GM23338 (cell line): Measurements from ENCODE around the gene YES1. TPM values are rescaled to one million over a fixed set of nuclear protein-coding genes. Genes with fewer than 3 reads are reported as not detected.

Source experiments
- ATAC-seq: fragments of 200-7000 bp; cut with Tn5 transposase; 3 replicates; pipeline ENCODE4 v1.9.1; 2020
- DNase-seq: peaks from one replicate; pipeline ENCODE4 v3.0.0-alpha.2; 2015; ENCODE audit warnings: low spot score
- H2AFZ ChIP-seq: fragments of 200-600 bp; sonication (generic); 2 replicates; pipeline ENCODE4 v1.8.0; 2016; ENCODE audit warnings: antibody characterized with exemption, mild to moderate bottlenecking, moderate library complexity
- H3F3A ChIP-seq: fragments of 200-600 bp; sonication (generic); replicated peaks from 2 replicates; pipeline ENCODE4 v1.8.0; 2017; ENCODE audit warnings: antibody characterized with exemption, mixed run types, low read depth
- H3K27ac ChIP-seq: fragments of 200-600 bp; sonication (generic); 2 replicates; pipeline ENCODE4 v1.6.1; 2016; ENCODE audit warnings: low read depth
- H3K27me3 ChIP-seq: fragments of 200-600 bp; sonication (generic); 2 replicates; pipeline ENCODE4 v1.8.0; 2016; ENCODE audit warnings: mild to moderate bottlenecking, mixed run types, moderate library complexity; ENCODE audit not compliant: insufficient read depth
- H3K36me3 ChIP-seq: fragments of 200-600 bp; sonication (generic); 2 replicates; pipeline ENCODE4 v1.8.0; 2016; ENCODE audit warnings: mild to moderate bottlenecking; ENCODE audit not compliant: insufficient read depth
- H3K4me1 ChIP-seq: fragments of 200-600 bp; sonication (generic); 2 replicates; pipeline ENCODE4 v1.8.0; 2016; ENCODE audit warnings: mild to moderate bottlenecking, moderate library complexity; ENCODE audit not compliant: insufficient read depth
- H3K4me2 ChIP-seq: fragments of 200-600 bp; sonication (generic); 2 replicates; pipeline ENCODE4 v1.7.1; 2017; ENCODE audit warnings: mixed run types
- H3K4me3 ChIP-seq: fragments of 200-600 bp; sonication (generic); 2 replicates; pipeline ENCODE4 v1.6.1; 2016; ENCODE audit warnings: mixed run types
- H3K79me2 ChIP-seq: fragments of 200-600 bp; sonication (generic); replicated peaks from 2 replicates; pipeline ENCODE4 v1.8.0; 2017; ENCODE audit warnings: mild to moderate bottlenecking; ENCODE audit not compliant: insufficient read depth
- H3K9me2 ChIP-seq: fragments of 200-600 bp; sonication (generic); 2 replicates; pipeline ENCODE4 v1.8.0; 2017; ENCODE audit not compliant: insufficient read depth
- H4K20me1 ChIP-seq: fragments of 200-600 bp; sonication (generic); replicated peaks from 2 replicates; pipeline ENCODE4 v1.8.0; 2017; ENCODE audit warnings: mild to moderate bottlenecking; ENCODE audit not compliant: insufficient read depth
- H3K27ac Mint-ChIP-seq: 2 replicates; pipeline ENCODE4 v1.8.0; 2020; ENCODE audit warnings: inconsistent platforms, mild to moderate bottlenecking, moderate library complexity, mixed read lengths
- H3K27me3 Mint-ChIP-seq: 3 replicates; pipeline ENCODE4 v1.8.0; 2022; ENCODE audit warnings: low read depth, mild to moderate bottlenecking, moderate library complexity, mixed read lengths, inconsistent platforms; ENCODE audit not compliant: insufficient read depth, poor library complexity
- H3K36me3 Mint-ChIP-seq: 3 replicates; pipeline ENCODE4 v1.8.0; 2021; ENCODE audit warnings: low read depth, mild to moderate bottlenecking, inconsistent platforms, moderate library complexity, mixed read lengths
- H3K4me1 Mint-ChIP-seq: 3 replicates; pipeline ENCODE4 v1.8.0; 2020; ENCODE audit warnings: mild to moderate bottlenecking, inconsistent platforms, mixed read lengths
- H3K4me3 Mint-ChIP-seq: 3 replicates; pipeline ENCODE4 v1.8.0; 2021; ENCODE audit warnings: moderate library complexity, mild to moderate bottlenecking, inconsistent platforms, mixed read lengths
- H3K9me3 Mint-ChIP-seq: 3 replicates; pipeline ENCODE4 v1.8.0; 2020; ENCODE audit warnings: moderate library complexity, mild to moderate bottlenecking, inconsistent platforms, mixed read lengths
- CREB1 ChIP-seq: fragments of 250-450 bp; sonication (Bioruptor Pico); IDR thresholded peaks from 2 replicates; pipeline ENCODE4 v1.5.0; 2020; ENCODE audit warnings: low read depth, mild to moderate bottlenecking, moderate library complexity
- ETS1 ChIP-seq: IDR thresholded peaks from 2 replicates; pipeline ENCODE4 v1.6.1; 2016; ENCODE audit warnings: antibody characterized with exemption
- EZH2 ChIP-seq: fragments of 200-600 bp; sonication (generic); IDR thresholded peaks from one replicate; pipeline ENCODE4 v1.8.0; 2017; ENCODE audit warnings: antibody characterized with exemption, mild to moderate bottlenecking, low read depth; ENCODE audit not compliant: unreplicated experiment
- EZH2phosphoT487 ChIP-seq: fragments of 200-600 bp; sonication (generic); IDR thresholded peaks from one replicate; pipeline ENCODE4 v1.8.1; 2018; ENCODE audit warnings: antibody characterized with exemption; ENCODE audit not compliant: unreplicated experiment
- JUNB ChIP-seq: IDR thresholded peaks from one replicate; pipeline ENCODE4 v1.6.1; 2016; ENCODE audit warnings: antibody characterized with exemption; ENCODE audit not compliant: unreplicated experiment
- NANOG ChIP-seq: IDR thresholded peaks from 2 replicates; pipeline ENCODE4 v1.6.1; 2016; ENCODE audit warnings: antibody characterized with exemption, borderline replicate concordance
- POLR2AphosphoS5 ChIP-seq: IDR thresholded peaks from 2 replicates; pipeline ENCODE4 v1.6.1; 2016; ENCODE audit warnings: antibody characterized with exemption, low read depth
- REST ChIP-seq: IDR thresholded peaks from one replicate; pipeline ENCODE4 v1.6.1; 2018; ENCODE audit warnings: antibody characterized with exemption; ENCODE audit not compliant: unreplicated experiment
- STAT1 ChIP-seq: IDR thresholded peaks from one replicate; pipeline ENCODE4 v1.6.1; 2016; ENCODE audit warnings: antibody characterized with exemption; ENCODE audit not compliant: unreplicated experiment
- ZNF114 ChIP-seq: fragments of 250-450 bp; sonication (Bioruptor Pico); IDR thresholded peaks from 2 replicates; pipeline ENCODE4 v1.5.0; 2020; ENCODE audit warnings: mild to moderate bottlenecking, moderate library complexity
- ZNF331 ChIP-seq: fragments of 250-450 bp; sonication (Bioruptor Pico); IDR thresholded peaks from 2 replicates; pipeline ENCODE4 v1.5.0; 2020; ENCODE audit warnings: low read depth, mild to moderate bottlenecking, moderate library complexity
- polyA plus RNA-seq: library from polyadenylated mRNA; unstranded; fragments of >200 nt; fragmentation: Nextera tagmentation; extraction: Ambion mirVana; gene quantifications from 2 replicates; pipeline ENCODE4 v1.2.1, GENCODE V29; 2016
- total RNA-seq: library from RNA; depleted of rRNA; stranded (reverse); fragments of >200 nt; shearing (Covaris generic); gene quantifications from 2 replicates; pipeline ENCODE4 v1.2.3, GENCODE V29; 2014
- TF ChIP-seq, protein P1 (sequence below), 2 experiments: fragments of 200-600 bp in 1 of 2; sonication (generic) in 1 of 2; conservative IDR thresholded peaks; 2 replicates each; pipeline versions ENCODE4 v1.5.1 to v1.6.1; 2016 to 2017; ENCODE audit warnings: antibody characterized with exemption in 2 of 2, low read depth in 2 of 2, mild to moderate bottlenecking in 2 of 2, moderate library complexity in 1 of 2
- TF ChIP-seq, protein P2 (sequence below): fragments of 250-450 bp; sonication (Bioruptor Pico); IDR thresholded peaks from 2 replicates; pipeline ENCODE4 v1.5.0; 2020; ENCODE audit warnings: mild to moderate bottlenecking, moderate library complexity

YES1 gene
- total and polyA plus RNA-seq, 2 experiments from 2014 or later = 25.4 to 327 TPM

- Histone ChIP-seq H3K4me1 (peaks cover 26% of the 10 kb centered on the region), H4K20me1 (peaks cover 11% of the 10 kb centered on the region), H3K36me3 (no peaks in the 10 kb centered on the region), H2AFZ (no peak overlapping the region), H3K79me2 (peaks cover 99% of the 10 kb centered on the region), H3K9me2 (no peaks in the 10 kb centered on the region), H3F3A (no peaks in the 10 kb centered on the region), H3K27ac (peak overlapping the region; percentile 88), H3K27me3 (no peaks in the 10 kb centered on the region), H3K4me2 (peak overlapping the region; percentile 17; the same call in 1 of the 2 replicates), H3K4me3 (no peak overlapping the region)
- TF ChIP-seq POLR2AphosphoS5 (no peak), EZH2 (no peak), REST (no peak), EZH2phosphoT487 (no peak), STAT1 (no peak), ZNF114 (CRISPR knock-in tag) (no peak), JUNB (no peak), ZNF331 (CRISPR knock-in tag) (no peak), CREB1 (CRISPR knock-in tag) (no peak), ETS1 (no peak), NANOG (no peak)
- TF ChIP-seq, protein P1, sequence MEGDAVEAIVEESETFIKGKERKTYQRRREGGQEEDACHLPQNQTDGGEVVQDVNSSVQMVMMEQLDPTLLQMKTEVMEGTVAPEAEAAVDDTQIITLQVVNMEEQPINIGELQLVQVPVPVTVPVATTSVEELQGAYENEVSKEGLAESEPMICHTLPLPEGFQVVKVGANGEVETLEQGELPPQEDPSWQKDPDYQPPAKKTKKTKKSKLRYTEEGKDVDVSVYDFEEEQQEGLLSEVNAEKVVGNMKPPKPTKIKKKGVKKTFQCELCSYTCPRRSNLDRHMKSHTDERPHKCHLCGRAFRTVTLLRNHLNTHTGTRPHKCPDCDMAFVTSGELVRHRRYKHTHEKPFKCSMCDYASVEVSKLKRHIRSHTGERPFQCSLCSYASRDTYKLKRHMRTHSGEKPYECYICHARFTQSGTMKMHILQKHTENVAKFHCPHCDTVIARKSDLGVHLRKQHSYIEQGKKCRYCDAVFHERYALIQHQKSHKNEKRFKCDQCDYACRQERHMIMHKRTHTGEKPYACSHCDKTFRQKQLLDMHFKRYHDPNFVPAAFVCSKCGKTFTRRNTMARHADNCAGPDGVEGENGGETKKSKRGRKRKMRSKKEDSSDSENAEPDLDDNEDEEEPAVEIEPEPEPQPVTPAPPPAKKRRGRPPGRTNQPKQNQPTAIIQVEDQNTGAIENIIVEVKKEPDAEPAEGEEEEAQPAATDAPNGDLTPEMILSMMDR (conservative IDR thresholded peaks at IDR 0.05; ENCODE audit: low read depth in 2 of 2) = no peak
- TF ChIP-seq, protein P2, sequence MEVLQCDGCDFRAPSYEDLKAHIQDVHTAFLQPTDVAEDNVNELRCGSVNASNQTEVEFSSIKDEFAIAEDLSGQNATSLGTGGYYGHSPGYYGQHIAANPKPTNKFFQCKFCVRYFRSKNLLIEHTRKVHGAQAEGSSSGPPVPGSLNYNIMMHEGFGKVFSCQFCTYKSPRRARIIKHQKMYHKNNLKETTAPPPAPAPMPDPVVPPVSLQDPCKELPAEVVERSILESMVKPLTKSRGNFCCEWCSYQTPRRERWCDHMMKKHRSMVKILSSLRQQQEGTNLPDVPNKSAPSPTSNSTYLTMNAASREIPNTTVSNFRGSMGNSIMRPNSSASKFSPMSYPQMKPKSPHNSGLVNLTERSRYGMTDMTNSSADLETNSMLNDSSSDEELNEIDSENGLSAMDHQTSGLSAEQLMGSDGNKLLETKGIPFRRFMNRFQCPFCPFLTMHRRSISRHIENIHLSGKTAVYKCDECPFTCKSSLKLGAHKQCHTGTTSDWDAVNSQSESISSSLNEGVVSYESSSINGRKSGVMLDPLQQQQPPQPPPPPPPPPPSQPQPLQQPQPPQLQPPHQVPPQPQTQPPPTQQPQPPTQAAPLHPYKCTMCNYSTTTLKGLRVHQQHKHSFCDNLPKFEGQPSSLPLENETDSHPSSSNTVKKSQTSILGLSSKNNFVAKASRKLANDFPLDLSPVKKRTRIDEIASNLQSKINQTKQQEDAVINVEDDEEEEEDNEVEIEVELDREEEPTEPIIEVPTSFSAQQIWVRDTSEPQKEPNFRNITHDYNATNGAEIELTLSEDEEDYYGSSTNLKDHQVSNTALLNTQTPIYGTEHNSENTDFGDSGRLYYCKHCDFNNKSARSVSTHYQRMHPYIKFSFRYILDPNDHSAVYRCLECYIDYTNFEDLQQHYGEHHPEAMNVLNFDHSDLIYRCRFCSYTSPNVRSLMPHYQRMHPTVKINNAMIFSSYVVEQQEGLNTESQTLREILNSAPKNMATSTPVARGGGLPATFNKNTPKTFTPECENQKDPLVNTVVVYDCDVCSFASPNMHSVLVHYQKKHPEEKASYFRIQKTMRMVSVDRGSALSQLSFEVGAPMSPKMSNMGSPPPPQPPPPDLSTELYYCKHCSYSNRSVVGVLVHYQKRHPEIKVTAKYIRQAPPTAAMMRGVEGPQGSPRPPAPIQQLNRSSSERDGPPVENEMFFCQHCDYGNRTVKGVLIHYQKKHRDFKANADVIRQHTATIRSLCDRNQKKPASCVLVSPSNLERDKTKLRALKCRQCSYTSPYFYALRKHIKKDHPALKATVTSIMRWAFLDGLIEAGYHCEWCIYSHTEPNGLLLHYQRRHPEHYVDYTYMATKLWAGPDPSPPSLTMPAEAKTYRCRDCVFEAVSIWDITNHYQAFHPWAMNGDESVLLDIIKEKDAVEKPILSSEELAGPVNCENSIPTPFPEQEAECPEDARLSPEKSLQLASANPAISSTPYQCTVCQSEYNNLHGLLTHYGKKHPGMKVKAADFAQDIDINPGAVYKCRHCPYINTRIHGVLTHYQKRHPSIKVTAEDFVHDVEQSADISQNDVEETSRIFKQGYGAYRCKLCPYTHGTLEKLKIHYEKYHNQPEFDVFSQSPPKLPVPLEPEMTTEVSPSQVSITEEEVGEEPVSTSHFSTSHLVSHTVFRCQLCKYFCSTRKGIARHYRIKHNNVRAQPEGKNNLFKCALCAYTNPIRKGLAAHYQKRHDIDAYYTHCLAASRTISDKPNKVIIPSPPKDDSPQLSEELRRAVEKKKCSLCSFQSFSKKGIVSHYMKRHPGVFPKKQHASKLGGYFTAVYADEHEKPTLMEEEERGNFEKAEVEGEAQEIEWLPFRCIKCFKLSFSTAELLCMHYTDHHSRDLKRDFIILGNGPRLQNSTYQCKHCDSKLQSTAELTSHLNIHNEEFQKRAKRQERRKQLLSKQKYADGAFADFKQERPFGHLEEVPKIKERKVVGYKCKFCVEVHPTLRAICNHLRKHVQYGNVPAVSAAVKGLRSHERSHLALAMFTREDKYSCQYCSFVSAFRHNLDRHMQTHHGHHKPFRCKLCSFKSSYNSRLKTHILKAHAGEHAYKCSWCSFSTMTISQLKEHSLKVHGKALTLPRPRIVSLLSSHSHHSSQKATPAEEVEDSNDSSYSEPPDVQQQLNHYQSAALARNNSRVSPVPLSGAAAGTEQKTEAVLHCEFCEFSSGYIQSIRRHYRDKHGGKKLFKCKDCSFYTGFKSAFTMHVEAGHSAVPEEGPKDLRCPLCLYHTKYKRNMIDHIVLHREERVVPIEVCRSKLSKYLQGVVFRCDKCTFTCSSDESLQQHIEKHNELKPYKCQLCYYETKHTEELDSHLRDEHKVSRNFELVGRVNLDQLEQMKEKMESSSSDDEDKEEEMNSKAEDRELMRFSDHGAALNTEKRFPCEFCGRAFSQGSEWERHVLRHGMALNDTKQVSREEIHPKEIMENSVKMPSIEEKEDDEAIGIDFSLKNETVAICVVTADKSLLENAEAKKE (CRISPR knock-in tag) = no peak
- peaks cover 34% of the 10 kb centered on the region for H3K4me1 Mint-ChIP-seq
- H3K4me3 Mint-ChIP-seq = no peak overlapping the region
- peaks cover 4% of the 10 kb centered on the region; the same call in 1 of the 3 replicates for H3K36me3 Mint-ChIP-seq
- ATAC-seq (peak; percentile 66), DNase-seq (peak; percentile 57)
- H3K27me3 Mint-ChIP-seq = peaks cover 7% of the 10 kb centered on the region
- no peaks in the 10 kb centered on the region for H3K9me3 Mint-ChIP-seq
- no peak overlapping the region for H3K27ac Mint-ChIP-seq
These were observed 27.4 kb downstream of the YES1 start for GRCh38 chr18:784470-785172.
